ENCODE data around the gene PDGFC. TPM values are rescaled to one million over a fixed set of nuclear protein-coding genes. Genes with fewer than 3 reads are reported as not detected.

PDGFC gene
- total RNA-seq, 6 experiments from 2014 or later: 6.6 to 19.0 (median 10.3) TPM

- TF ChIP-seq POLR2A (IDR thresholded peaks at IDR 0.05) (no peak), CTCF (IDR thresholded peaks at IDR 0.05) (no peak)
- 76% methylated on average over 9 of the region's 9 CpGs for WGBS (ENCODE audit: insufficient coverage, low coverage, low lambda C conversion rate, missing lambda C conversion rate)
- intact Hi-C loops (cut with DNase I): no loop called here
- H3K4me3 ChIP-seq: no peak overlapping the region
- DNase-seq (no peak), ATAC-seq (no peak)
- no peak overlapping the region for H3K27ac ChIP-seq
- H3K4me1 ChIP-seq: peaks cover 0 to 31% (median 2%) of the 10 kb centered on the region in 4 donors
- H3K36me3 ChIP-seq: no peaks in the 10 kb centered on the region
- H3K9me3 ChIP-seq: no peaks in the 10 kb centered on the region
- no peaks in the 10 kb centered on the region for H3K27me3 ChIP-seq
Measured at GRCh38 chr4:156961196-156962057, 10.2 kb downstream of the PDGFC start.

GRCh38 chr4:156959298-156959702 lies 12.3 kb downstream of the PDGFC start:
- Histone ChIP-seq H3K27me3 (no peaks in the 10 kb centered on the region), H3K4me1 (peaks cover 0 to 28% (median 2%) of the 10 kb centered on the region in 4 donors), H3K4me3 (no peak overlapping the region), H3K36me3 (no peaks in the 10 kb centered on the region), H3K27ac (no peak overlapping the region), H3K9me3 (no peaks in the 10 kb centered on the region)
- TF ChIP-seq POLR2A (IDR thresholded peaks at IDR 0.05) (no peak), CTCF (IDR thresholded peaks at IDR 0.05) (no peak)
- no peak for DNase-seq
- WGBS (ENCODE audit: insufficient coverage, low coverage, low lambda C conversion rate, missing lambda C conversion rate): 91% methylated on average over 2 of the region's 3 CpGs
- ATAC-seq: no peak
- intact Hi-C loops (cut with DNase I): no loop called here

- intact Hi-C loops (cut with DNase I): no loop called here
Measured at GRCh38 chr4:156958276-156959074, 13.1 kb downstream of the PDGFC start.

GRCh38 chr4:156957556-156957955 lies 14.0 kb downstream of the PDGFC start:
- intact Hi-C loops (cut with DNase I): no loop called here
- ATAC-seq: no peak
- Histone ChIP-seq H3K9me3 (no peaks in the 10 kb centered on the region), H3K27me3 (no peaks in the 10 kb centered on the region), H3K27ac (no peak overlapping the region), H3K36me3 (no peaks in the 10 kb centered on the region), H3K4me1 (peaks cover 0 to 24% (median 2%) of the 10 kb centered on the region in 4 donors), H3K4me3 (no peak overlapping the region)
- no peak for TF ChIP-seq CTCF (IDR thresholded peaks at IDR 0.05)
- WGBS (ENCODE audit: insufficient coverage, low coverage, low lambda C conversion rate, missing lambda C conversion rate): 87% methylated on average over 3 of the region's 3 CpGs
- no peak for DNase-seq

More at GRCh38 chr4:156958276-156959074, 13.1 kb downstream of the PDGFC start:
- WGBS (ENCODE audit: insufficient coverage, low coverage, low lambda C conversion rate, missing lambda C conversion rate): 72% methylated on average over 2 of the region's 2 CpGs
- no peak overlapping the region for H3K27ac ChIP-seq
- H3K27me3 ChIP-seq: no peaks in the 10 kb centered on the region
- TF ChIP-seq CTCF (IDR thresholded peaks at IDR 0.05): no peak
- DNase-seq (no peak), ATAC-seq (peak in 3 of 4 donors; percentile 18 to 56 (median 21))
- H3K36me3 ChIP-seq: no peaks in the 10 kb centered on the region
- no peaks in the 10 kb centered on the region for H3K9me3 ChIP-seq
- peaks cover 0 to 26% (median under 1%) of the 10 kb centered on the region in 4 donors for H3K4me1 ChIP-seq
- H3K4me3 ChIP-seq: no peak overlapping the region
